D721Med (cell line): Measurements from ENCODE around the gene ANGPTL2.

Experiments
- DNase-seq: peaks from one replicate; pipeline ENCODE4 v3.0.0; 2011; ENCODE audit warnings: low spot score; ENCODE audit not compliant: insufficient read length
- FAIRE-seq: peaks from 2 replicates; lab custom pipeline; 2011; peaks lifted over from hg19 to GRCh38; lab: Jason Lieb, UNC
- TF ChIP-seq, protein P1 (sequence below): IDR thresholded peaks from 2 replicates; pipeline ENCODE4 v1.5.1; 2012; ENCODE audit warnings: mild to moderate bottlenecking, control low read depth; ENCODE audit not compliant: insufficient read depth; ENCODE audit errors: missing control alignments

ANGPTL2 gene

GRCh38 chr9:127061411-127061810, 61.0 kb downstream of the ANGPTL2 start:
- FAIRE-seq (no peak), DNase-seq (no peak)
- TF ChIP-seq, protein P1, sequence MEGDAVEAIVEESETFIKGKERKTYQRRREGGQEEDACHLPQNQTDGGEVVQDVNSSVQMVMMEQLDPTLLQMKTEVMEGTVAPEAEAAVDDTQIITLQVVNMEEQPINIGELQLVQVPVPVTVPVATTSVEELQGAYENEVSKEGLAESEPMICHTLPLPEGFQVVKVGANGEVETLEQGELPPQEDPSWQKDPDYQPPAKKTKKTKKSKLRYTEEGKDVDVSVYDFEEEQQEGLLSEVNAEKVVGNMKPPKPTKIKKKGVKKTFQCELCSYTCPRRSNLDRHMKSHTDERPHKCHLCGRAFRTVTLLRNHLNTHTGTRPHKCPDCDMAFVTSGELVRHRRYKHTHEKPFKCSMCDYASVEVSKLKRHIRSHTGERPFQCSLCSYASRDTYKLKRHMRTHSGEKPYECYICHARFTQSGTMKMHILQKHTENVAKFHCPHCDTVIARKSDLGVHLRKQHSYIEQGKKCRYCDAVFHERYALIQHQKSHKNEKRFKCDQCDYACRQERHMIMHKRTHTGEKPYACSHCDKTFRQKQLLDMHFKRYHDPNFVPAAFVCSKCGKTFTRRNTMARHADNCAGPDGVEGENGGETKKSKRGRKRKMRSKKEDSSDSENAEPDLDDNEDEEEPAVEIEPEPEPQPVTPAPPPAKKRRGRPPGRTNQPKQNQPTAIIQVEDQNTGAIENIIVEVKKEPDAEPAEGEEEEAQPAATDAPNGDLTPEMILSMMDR, result no peak

DNA sequence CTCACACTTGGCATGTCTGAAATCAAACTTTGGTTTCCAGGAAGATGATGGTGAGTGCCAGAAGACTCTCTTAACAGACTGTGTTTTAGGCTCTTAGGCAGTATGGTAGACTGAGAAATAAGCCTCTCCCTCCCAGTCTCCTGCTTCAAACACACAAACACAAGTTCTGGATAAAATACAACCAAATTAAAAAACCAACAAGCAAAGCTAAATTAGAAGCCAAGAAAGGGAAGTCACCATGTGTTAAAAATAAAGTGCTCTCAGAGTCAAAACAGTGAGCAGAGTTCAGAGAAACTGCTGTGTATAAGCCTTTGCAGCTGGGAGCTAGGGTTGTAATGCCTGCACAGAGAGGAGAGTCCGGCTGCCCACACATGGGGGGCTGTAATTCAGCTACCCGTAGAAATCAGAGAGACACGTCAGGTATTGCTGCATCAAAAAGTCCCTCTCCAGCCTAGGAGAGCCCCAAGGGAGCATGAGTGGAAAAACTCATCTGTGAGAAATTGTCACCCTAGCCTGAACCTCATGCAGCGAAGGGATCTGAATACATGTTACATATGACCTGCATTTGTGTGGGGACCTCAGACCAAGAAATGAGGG, 62.6 kb downstream of the ANGPTL2 start:
- TF ChIP-seq, protein P1, result no peak
- no peak for DNase-seq
- no peak for FAIRE-seq

- DNase-seq (no peak), FAIRE-seq (no peak)
- TF ChIP-seq, protein P1, result no peak
Observed at GRCh38 chr9:127059030-127059429, 63.4 kb downstream of the ANGPTL2 start.

GRCh38 chr9:127058645-127059021, 63.8 kb downstream of the ANGPTL2 start:
- no peak for DNase-seq
- FAIRE-seq, result peak; percentile 51

DNA sequence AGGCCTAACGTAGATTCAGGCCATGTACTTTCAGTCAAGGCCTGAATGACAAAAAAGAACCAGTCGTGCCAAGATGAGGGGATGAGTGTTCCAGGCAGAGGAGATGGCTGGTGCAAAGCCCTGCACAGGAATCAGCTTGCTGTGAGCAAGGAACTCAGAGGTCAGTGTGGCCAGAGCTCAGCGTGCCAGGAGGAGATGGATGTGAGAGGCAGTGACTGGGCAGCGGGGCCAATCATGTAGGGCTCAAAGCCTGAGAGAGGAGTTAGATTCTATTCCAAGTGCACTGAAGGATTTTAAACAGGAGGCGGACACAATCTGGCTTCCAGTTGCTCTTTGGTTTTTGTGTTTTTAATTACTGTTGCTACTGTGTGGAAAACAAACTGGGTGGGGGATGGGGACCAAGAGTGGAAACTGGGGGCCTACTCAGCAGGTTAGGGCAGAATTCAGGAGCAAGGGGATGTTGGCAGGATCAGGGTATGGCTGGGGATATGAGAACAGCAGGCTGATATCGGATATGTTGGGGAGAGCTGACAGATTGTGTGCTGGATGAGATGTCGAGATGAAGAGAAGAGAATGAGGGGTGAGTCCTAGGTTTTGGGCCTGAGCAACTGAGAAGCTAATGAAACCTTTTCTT, 64.3 kb downstream of the ANGPTL2 start:
- no peak for FAIRE-seq
- TF ChIP-seq, protein P1, result no peak
- DNase-seq, result no peak

More at GRCh38 chr9:127058645-127059021, 63.8 kb downstream of the ANGPTL2 start:
- TF ChIP-seq, protein P1, result no peak

GRCh38 chr9:127056446-127056845, 66.0 kb downstream of the ANGPTL2 start:
- no peak for DNase-seq

More at GRCh38 chr9:127056446-127056845, 66.0 kb downstream of the ANGPTL2 start:
- FAIRE-seq, result no peak
- TF ChIP-seq, protein P1, result no peak
